ENCODE data around the gene RPL27A.

The RPL27A gene

DNA sequence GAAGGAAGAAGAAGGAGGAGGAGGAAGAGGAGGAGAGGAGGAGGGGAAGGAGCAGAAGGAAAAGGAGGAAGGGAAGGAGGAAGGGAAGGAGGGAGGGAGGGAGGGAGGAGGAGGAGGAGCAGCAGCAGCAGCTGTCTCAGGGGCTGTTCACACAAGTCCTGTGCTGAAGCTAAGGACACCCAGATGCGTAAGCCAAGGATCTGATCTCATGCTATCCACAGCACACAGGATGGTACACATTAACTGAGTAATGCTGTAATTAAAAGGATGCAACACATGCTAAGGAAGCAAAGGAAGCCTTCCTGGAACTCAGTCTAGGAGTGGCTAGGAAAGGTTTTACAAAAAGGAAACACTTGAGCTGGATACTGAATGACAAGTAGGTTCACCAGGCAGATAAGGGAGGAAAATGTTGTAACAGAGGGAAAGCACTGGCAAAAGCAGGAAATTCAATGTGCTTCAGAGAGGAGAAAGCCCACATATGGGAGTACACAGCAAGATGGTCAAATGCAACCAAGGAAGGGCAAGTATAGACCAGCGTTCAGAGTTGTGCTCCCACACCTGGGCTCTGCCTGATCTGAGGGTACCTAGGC lies 32.1 kb upstream of the RPL27A start:
- no peak overlapping the region for H3K4me3 ChIP-seq (replicated peaks; ENCODE audit: low read depth, low read length)
- TF ChIP-seq, protein P1, sequence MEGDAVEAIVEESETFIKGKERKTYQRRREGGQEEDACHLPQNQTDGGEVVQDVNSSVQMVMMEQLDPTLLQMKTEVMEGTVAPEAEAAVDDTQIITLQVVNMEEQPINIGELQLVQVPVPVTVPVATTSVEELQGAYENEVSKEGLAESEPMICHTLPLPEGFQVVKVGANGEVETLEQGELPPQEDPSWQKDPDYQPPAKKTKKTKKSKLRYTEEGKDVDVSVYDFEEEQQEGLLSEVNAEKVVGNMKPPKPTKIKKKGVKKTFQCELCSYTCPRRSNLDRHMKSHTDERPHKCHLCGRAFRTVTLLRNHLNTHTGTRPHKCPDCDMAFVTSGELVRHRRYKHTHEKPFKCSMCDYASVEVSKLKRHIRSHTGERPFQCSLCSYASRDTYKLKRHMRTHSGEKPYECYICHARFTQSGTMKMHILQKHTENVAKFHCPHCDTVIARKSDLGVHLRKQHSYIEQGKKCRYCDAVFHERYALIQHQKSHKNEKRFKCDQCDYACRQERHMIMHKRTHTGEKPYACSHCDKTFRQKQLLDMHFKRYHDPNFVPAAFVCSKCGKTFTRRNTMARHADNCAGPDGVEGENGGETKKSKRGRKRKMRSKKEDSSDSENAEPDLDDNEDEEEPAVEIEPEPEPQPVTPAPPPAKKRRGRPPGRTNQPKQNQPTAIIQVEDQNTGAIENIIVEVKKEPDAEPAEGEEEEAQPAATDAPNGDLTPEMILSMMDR (IDR thresholded peaks at IDR 0.05; ENCODE audit: insufficient read depth, low read length, poor library complexity, severe bottlenecking), result no peak
- peaks cover 26% of the 10 kb centered on the region for H3K36me3 ChIP-seq (ENCODE audit: control insufficient read depth, insufficient read depth, low read length)
- H3K27me3 ChIP-seq (replicated peaks; ENCODE audit: control insufficient read depth, insufficient read depth, low read length), result no peaks in the 10 kb centered on the region
- DNase-seq (ENCODE audit: extremely low read depth, insufficient read length), result no peak

DNA sequence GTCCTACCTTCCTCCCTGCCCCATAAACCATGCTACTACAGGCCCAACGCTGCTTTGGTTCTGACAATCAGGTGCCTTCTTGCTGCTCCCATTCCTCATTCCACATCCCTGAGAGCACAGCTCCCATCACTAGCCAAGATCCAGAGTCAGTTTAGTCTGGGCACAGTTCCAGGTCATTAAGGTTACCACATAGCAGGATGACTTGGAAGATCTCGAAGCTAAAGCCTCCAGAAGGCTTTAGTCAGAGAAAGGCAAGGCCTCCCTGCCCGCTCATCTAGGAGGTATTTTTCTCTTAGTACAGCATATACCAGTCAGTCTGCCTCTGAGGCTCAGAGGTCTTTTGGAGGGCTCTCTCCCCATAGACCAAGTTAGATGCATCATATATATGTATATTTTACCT lies 30.5 kb upstream of the RPL27A start:
- TF ChIP-seq, protein P1 (IDR thresholded peaks at IDR 0.05; ENCODE audit: insufficient read depth, low read length, poor library complexity, severe bottlenecking), result no peak
- no peak overlapping the region for H3K4me3 ChIP-seq (replicated peaks; ENCODE audit: low read depth, low read length)
- H3K27me3 ChIP-seq (replicated peaks; ENCODE audit: control insufficient read depth, insufficient read depth, low read length), result no peaks in the 10 kb centered on the region
- no peak for DNase-seq (ENCODE audit: extremely low read depth, insufficient read length)
- peaks cover 24% of the 10 kb centered on the region for H3K36me3 ChIP-seq (ENCODE audit: control insufficient read depth, insufficient read depth, low read length)

DNA sequence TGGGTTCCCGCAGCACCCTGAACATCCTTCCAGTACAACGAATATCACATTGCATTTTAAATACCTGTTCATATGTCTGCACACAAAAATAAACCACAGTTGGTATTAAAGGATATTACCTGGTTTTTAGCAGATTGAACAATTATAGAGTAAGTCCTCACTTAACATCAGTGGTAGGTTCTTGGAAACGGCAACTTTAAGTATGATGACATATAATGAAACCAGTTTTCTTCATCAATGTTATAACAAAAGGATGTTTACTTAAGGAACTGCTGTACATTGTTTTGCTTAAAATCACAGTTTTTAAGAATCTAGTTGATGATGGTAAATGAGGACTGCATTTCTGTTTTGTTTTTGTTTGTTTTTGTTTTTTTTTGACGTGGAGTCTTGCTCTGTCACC lies 28.1 kb upstream of the RPL27A start:
- peaks cover 19% of the 10 kb centered on the region for H3K36me3 ChIP-seq (ENCODE audit: control insufficient read depth, insufficient read depth, low read length)
- no peak overlapping the region for H3K4me3 ChIP-seq (replicated peaks; ENCODE audit: low read depth, low read length)
- no peak for DNase-seq (ENCODE audit: extremely low read depth, insufficient read length)
- no peaks in the 10 kb centered on the region for H3K27me3 ChIP-seq (replicated peaks; ENCODE audit: control insufficient read depth, insufficient read depth, low read length)
- TF ChIP-seq, protein P1 (IDR thresholded peaks at IDR 0.05; ENCODE audit: insufficient read depth, low read length, poor library complexity, severe bottlenecking), result no peak

DNA sequence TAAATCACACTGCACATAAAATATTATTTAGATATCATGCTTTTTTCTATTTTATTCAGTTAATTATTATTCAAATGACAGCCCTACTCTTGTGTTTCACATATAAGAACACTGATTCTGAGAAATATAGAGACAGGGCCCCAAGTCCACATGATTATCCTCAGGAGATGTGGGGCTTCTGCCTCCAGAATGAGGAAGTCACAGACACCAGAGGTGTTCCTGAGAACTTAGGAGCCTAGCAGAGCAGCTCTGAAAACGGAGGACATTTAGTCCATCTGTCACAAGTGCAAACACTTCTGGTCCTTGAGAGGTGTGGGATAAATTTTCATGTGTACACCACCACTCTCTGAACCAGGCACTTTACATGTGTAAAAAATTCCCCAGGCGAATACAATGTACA lies 26.3 kb upstream of the RPL27A start:
- DNase-seq (ENCODE audit: extremely low read depth, insufficient read length), result no peak
- Histone ChIP-seq H3K36me3 (ENCODE audit: control insufficient read depth, insufficient read depth, low read length) (peaks cover 14% of the 10 kb centered on the region), H3K4me3 (replicated peaks; ENCODE audit: low read depth, low read length) (no peak overlapping the region), H3K27me3 (replicated peaks; ENCODE audit: control insufficient read depth, insufficient read depth, low read length) (no peaks in the 10 kb centered on the region)
- TF ChIP-seq, protein P1 (IDR thresholded peaks at IDR 0.05; ENCODE audit: insufficient read depth, low read length, poor library complexity, severe bottlenecking), result no peak

DNA sequence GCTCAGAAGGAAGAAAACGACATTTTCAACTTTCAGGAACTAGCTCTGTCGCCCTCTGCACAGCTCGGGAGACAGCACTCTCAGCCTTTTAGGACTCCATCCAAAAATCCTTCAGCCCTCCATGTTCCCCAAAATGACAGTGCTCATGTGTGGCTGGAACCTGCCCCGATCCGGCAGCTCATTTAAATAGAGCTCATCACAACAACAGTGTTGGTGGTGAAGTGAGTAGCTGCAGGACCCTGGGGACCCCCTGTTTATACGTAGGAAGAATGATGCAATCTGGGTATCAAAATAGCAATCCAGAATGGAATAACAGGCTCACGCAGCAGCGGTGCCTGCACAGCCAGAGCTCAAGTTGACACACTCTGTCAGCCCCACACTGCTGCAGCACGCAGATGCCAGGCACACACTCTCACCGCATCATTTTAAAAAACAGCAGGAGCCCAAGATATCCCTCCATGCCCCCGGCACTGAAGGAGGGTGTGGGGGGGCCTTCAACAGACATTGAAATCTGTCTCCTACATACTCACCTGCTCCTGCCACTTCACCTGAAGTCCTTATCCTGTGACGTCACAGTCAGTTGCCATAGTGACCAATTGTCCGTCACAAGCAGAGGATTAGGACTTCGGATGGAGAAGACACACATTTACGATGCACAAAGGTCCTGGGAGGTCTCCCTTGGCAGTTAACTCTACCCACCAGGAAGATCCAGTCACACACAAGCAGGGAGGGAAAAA lies 24.1 kb upstream of the RPL27A start:
- no peak for DNase-seq (ENCODE audit: extremely low read depth, insufficient read length)
- Histone ChIP-seq H3K27me3 (replicated peaks; ENCODE audit: control insufficient read depth, insufficient read depth, low read length) (no peaks in the 10 kb centered on the region), H3K36me3 (ENCODE audit: control insufficient read depth, insufficient read depth, low read length) (peaks cover 18% of the 10 kb centered on the region), H3K4me3 (replicated peaks; ENCODE audit: low read depth, low read length) (no peak overlapping the region)
- TF ChIP-seq, protein P1 (IDR thresholded peaks at IDR 0.05; ENCODE audit: insufficient read depth, low read length, poor library complexity, severe bottlenecking), result no peak

Measured in GM06990 (cell line).